ENCODE data around the gene VCPKMT. TPM values are rescaled to one million over a fixed set of nuclear protein-coding genes. Genes with fewer than 3 reads are reported as not detected.

Gene VCPKMT
- total RNA-seq: 8.0 and 8.9 TPM in 2 replicates

DNA sequence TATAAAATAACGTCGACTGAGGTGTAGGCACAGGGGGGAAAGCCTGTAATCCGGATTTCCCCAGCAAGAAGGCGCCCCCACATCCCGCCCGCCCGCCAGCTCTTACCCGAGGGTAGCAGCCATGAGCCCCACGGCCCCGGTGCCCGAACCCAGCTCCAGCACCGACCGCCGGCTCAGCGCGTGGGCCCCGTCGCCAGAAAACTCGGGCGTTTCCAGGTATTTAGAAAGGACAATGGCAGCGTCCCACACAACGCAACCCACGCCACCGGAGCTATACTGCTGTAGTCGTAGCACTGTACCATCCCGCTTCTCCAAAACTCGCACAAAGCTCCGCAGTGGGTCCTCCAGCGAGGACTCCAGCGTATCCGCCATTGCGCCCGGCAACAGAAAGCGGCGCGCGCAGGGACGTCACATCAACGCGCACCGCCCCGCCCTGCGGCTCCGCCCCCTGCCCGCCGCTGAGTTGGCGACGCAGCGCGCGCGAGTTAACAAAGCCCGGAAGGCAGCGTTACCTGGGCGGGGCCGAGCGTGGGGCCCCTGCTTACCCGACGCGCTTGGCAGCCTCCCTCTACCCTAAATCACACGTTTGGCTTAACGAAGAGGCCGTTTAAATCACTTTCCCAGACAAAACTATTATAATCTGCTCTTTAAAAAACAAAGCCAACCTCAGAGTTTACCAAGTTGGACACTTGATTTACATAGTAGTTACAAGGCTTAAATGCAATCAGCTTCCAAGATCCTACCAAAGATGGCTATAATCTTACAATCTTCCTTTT is at the start of gene VCPKMT:
VCPKMT (minus strand) TSS at position 392 of the 776 bp plus-strand sequence; CDS start at position 372, 20 bp downstream.

Other genes with a start within 250 kb of the VCPKMT start
- gene ARF6, start 223.5 kb downstream of the VCPKMT start, total RNA-seq: 101 and 110 TPM in 2 replicates
- gene SOS2, start 115.0 kb upstream of the VCPKMT start, total RNA-seq: 24.3 and 39.2 TPM in 2 replicates
- gene L2HGDH, start 195.7 kb upstream of the VCPKMT start, total RNA-seq: 13.7 and 19.1 TPM in 2 replicates
- gene DMAC2L, start 195.8 kb upstream of the VCPKMT start, total RNA-seq: 5.8 and 9.6 TPM in 2 replicates